HEK293 (cell line): ENCODE data around the gene ZNF23.
"Not testable (repeated sequence)": the region's sequence is repeated elsewhere in the genome, so short reads cannot be mapped to it uniquely, and the experiment has no call there.

ENCODE experiments used
- CTCF ChIP-seq: fragments of 450-650 bp; formaldehyde crosslinking; IDR thresholded peaks from 2 replicates; pipeline ENCODE4 v1.5.1; 2016; ENCODE audit warnings: missing biosample characterization, missing genetic modification characterization
- HOXA7 ChIP-seq: sonication (generic); formaldehyde crosslinking; IDR thresholded peaks from 2 replicates; pipeline ENCODE4 v1.8.1; 2022; ENCODE audit warnings: missing genetic modification reagents, borderline replicate concordance
- MYNN ChIP-seq: fragments of 450-650 bp; formaldehyde crosslinking; IDR thresholded peaks from 2 replicates; pipeline ENCODE4 v1.5.1; 2016; ENCODE audit warnings: missing biosample characterization, missing genetic modification characterization, borderline replicate concordance
- ZBTB20 ChIP-seq: fragments of 450-650 bp; formaldehyde crosslinking; IDR thresholded peaks from 2 replicates; pipeline ENCODE4 v1.5.1; 2016; ENCODE audit warnings: missing biosample characterization, missing genetic modification characterization
- ZNF16 ChIP-seq: fragments of 450-650 bp; formaldehyde crosslinking; IDR thresholded peaks from 2 replicates; pipeline ENCODE4 v1.5.1; 2016; ENCODE audit warnings: low read depth, missing biosample characterization, missing genetic modification characterization
- ZNF19 ChIP-seq: fragments of 450-650 bp; formaldehyde crosslinking; IDR thresholded peaks from 2 replicates; pipeline ENCODE4; 2016; ENCODE audit warnings: missing biosample characterization, missing genetic modification characterization, low read depth
- ZNF280D ChIP-seq: fragments of 450-650 bp; formaldehyde crosslinking; IDR thresholded peaks from 2 replicates; pipeline ENCODE4 v1.5.1; 2016; ENCODE audit warnings: missing biosample characterization, missing genetic modification characterization
- ZNF449 ChIP-seq: fragments of 450-650 bp; formaldehyde crosslinking; IDR thresholded peaks from 2 replicates; pipeline ENCODE4 v1.5.1; 2017; ENCODE audit warnings: missing biosample characterization, mild to moderate bottlenecking, missing genetic modification characterization, moderate library complexity
- ZNF510 ChIP-seq: fragments of 450-650 bp; formaldehyde crosslinking; IDR thresholded peaks from 2 replicates; pipeline ENCODE4 v1.5.1; 2018; ENCODE audit warnings: mild to moderate bottlenecking, missing genetic modification characterization, missing biosample characterization; ENCODE audit not compliant: insufficient replicate concordance

- not testable (repeated sequence) for TF ChIP-seq CTCF (tag by site-specific recombination); ZNF19 (tag by site-specific recombination); MYNN (tag by site-specific recombination); HOXA7 (CRISPR knock-in tag); ZNF449; ZNF16 (tag by site-specific recombination); ZBTB20; ZNF280D (tag by site-specific recombination); ZNF510 (tag by site-specific recombination)
Observed at GRCh38 chr16:71504051-71504450, 42.0 kb upstream of the ZNF23 start.
